ENCODE measurements around the gene CRK.

- no peak for TF ChIP-seq POLR2A (IDR thresholded peaks at IDR 0.05)
- TF ChIP-seq, protein P1, sequence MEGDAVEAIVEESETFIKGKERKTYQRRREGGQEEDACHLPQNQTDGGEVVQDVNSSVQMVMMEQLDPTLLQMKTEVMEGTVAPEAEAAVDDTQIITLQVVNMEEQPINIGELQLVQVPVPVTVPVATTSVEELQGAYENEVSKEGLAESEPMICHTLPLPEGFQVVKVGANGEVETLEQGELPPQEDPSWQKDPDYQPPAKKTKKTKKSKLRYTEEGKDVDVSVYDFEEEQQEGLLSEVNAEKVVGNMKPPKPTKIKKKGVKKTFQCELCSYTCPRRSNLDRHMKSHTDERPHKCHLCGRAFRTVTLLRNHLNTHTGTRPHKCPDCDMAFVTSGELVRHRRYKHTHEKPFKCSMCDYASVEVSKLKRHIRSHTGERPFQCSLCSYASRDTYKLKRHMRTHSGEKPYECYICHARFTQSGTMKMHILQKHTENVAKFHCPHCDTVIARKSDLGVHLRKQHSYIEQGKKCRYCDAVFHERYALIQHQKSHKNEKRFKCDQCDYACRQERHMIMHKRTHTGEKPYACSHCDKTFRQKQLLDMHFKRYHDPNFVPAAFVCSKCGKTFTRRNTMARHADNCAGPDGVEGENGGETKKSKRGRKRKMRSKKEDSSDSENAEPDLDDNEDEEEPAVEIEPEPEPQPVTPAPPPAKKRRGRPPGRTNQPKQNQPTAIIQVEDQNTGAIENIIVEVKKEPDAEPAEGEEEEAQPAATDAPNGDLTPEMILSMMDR (IDR thresholded peaks at IDR 0.05): no peak
These were observed 1.5 kb downstream of the CRK start for GRCh38 chr17:1454541-1454940.
